ENCODE measurements around the gene SLC26A4. TPM values are rescaled to one million over a fixed set of nuclear protein-coding genes. Genes with fewer than 3 reads are reported as not detected.

Gene SLC26A4
- under 1 TPM in 2 of 4 donors, not detected in 2; 0.18 to 0.27 TPM for total RNA-seq

DNA sequence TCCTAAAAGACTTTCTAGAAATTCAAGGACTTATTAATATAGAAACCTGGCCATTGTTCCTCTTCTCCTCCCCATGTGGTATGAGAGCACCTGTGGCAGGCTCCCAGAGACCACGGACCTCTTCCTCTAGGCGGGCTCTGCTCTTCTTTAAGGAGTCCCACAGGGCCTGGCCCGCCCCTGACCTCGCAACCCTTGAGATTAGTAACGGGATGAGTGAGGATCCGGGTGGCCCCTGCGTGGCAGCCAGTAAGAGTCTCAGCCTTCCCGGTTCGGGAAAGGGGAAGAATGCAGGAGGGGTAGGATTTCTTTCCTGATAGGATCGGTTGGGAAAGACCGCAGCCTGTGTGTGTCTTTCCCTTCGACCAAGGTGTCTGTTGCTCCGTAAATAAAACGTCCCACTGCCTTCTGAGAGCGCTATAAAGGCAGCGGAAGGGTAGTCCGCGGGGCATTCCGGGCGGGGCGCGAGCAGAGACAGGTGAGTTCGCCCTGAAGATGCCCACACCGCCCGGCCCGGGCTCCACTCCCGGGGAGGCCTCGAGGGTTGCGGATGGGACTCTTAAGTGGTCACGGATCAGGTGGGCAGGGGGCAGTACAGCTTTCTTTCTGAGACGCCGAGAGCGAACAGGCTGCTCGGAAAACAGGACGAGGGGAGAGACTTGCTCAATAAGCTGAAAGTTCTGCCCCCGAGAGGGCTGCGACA lies at the start of gene SLC26A4:
SLC26A4 (plus strand) TSS at position 448 of the 700 bp plus-strand sequence. CDS start 814 bp downstream, outside the sequence.
- no peaks in the 10 kb centered on the region for H3K36me3 ChIP-seq
- peak within 1 kb of the TSS in 1 of 4 donors; percentile 8 for H3K27ac ChIP-seq
- H3K27me3 ChIP-seq: peaks cover 0 to 21% of the 10 kb centered on the region in 2 donors
- DNase-seq: peak in 2 of 3 donors; percentile 47 to 50
- TF ChIP-seq CTCF (IDR thresholded peaks at IDR 0.05): no peak
- TF ChIP-seq POLR2A (IDR thresholded peaks at IDR 0.05): no peak
- H3K4me1 ChIP-seq: peaks cover 0 to 18% (median 3%) of the 10 kb centered on the region in 4 donors
- H3K9me3 ChIP-seq: no peaks in the 10 kb centered on the region
- H3K4me3 ChIP-seq: peak within 1 kb of the TSS; percentile 29 to 57 (median 52)

DNA sequence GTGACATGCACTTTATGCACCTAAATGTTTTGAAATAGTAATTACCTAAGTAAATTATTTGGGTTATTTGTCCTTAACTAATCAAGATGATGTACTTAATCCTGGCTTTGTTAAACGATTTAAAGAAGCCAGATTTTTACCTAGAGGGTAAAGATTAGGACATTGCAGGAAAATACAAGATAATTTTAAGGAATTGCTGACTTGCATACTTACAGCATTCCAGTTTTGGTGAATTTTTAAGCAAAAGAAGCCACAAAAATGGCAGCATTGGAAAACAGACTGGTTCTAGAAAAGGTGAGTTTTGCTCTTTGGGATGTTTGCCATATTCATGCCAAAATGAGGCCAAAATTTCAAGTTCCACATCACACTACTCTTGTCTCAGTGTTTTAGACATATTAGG lies 47.2 kb upstream of the SLC26A4 start:
- no peaks in the 10 kb centered on the region for H3K9me3 ChIP-seq
- H3K27ac ChIP-seq: no peak overlapping the region
- no peak for DNase-seq
- TF ChIP-seq POLR2A (IDR thresholded peaks at IDR 0.05): no peak
- TF ChIP-seq CTCF (IDR thresholded peaks at IDR 0.05): no peak
- no peak overlapping the region for H3K4me3 ChIP-seq
- no peaks in the 10 kb centered on the region for H3K27me3 ChIP-seq
- no peaks in the 10 kb centered on the region for H3K4me1 ChIP-seq
- peaks cover 0 to 22% (median 0%) of the 10 kb centered on the region in 3 donors for H3K36me3 ChIP-seq

GRCh38 chr7:107613948-107614347 lies 46.7 kb upstream of the SLC26A4 start:
- Histone ChIP-seq H3K4me1 (no peaks in the 10 kb centered on the region), H3K27me3 (no peaks in the 10 kb centered on the region), H3K9me3 (no peaks in the 10 kb centered on the region), H3K27ac (no peak overlapping the region), H3K36me3 (peaks cover 0 to 22% (median 0%) of the 10 kb centered on the region in 3 donors), H3K4me3 (no peak overlapping the region)
- TF ChIP-seq CTCF (IDR thresholded peaks at IDR 0.05) (no peak), POLR2A (IDR thresholded peaks at IDR 0.05) (no peak)
- DNase-seq: no peak

- Histone ChIP-seq H3K9me3 (no peaks in the 10 kb centered on the region), H3K36me3 (peaks cover 0 to 22% (median 0%) of the 10 kb centered on the region in 3 donors), H3K4me3 (no peak overlapping the region), H3K27ac (no peak overlapping the region), H3K4me1 (no peaks in the 10 kb centered on the region), H3K27me3 (no peaks in the 10 kb centered on the region)
- DNase-seq: no peak
- TF ChIP-seq POLR2A (IDR thresholded peaks at IDR 0.05) (no peak), CTCF (IDR thresholded peaks at IDR 0.05) (no peak)
Observed at GRCh38 chr7:107614425-107614824, 46.2 kb upstream of the SLC26A4 start.

DNA sequence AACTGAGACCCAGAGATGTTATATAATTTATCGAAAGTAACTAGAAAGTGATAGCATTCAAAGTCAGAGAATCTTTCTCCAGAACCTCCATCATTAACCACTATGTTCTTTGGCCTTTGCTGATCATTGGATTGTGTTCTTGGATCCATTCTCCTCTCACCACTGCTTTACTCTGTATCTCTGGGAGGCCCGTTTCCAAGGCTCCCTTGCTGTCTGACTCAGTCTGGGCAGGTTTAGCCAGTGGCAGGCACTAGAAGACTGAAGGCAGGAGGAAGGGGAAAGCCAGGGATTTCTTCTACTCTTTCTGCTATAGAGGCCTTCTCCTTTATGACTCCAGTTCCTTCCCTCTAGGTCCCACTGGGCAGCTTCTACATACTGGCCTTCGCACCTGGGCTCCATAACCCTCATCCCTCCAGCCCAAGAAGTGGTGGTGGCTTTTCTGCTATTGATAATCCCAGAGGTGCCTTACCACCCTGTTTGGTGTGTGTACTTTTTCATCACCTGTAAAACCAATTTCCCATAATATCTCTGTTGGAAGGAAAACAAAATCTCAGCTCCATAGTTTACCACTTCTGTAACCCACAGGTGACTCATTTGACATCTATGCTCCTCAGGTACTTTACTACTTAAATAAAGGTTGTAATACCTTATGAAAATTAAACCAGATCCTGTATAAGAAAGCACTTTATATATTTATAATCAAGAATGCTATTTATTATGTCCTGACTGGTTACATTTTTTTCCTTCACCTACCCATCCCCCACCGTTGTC lies 44.5 kb upstream of the SLC26A4 start:
- Histone ChIP-seq H3K27ac (no peak overlapping the region), H3K4me3 (no peak overlapping the region), H3K36me3 (peaks cover 0 to 22% (median 0%) of the 10 kb centered on the region in 3 donors), H3K9me3 (no peaks in the 10 kb centered on the region), H3K27me3 (no peaks in the 10 kb centered on the region), H3K4me1 (no peaks in the 10 kb centered on the region)
- TF ChIP-seq POLR2A (IDR thresholded peaks at IDR 0.05) (no peak), CTCF (IDR thresholded peaks at IDR 0.05) (no peak)
- DNase-seq: no peak
